Ishikawa (cell line): ENCODE results near the gene ZNF584.

Source experiments
- CEBPB ChIP-seq: IDR thresholded peaks from 2 replicates; pipeline ENCODE4 v1.6.1; 2012
- CREB1 ChIP-seq: IDR thresholded peaks from 2 replicates; pipeline ENCODE4 v1.6.1; 2012; ENCODE audit warnings: low read depth
- EGR1 ChIP-seq: IDR thresholded peaks from 2 replicates; pipeline ENCODE4 v1.6.1; 2012
- EP300 ChIP-seq: IDR thresholded peaks from 2 replicates; pipeline ENCODE4 v1.6.1; 2012; ENCODE audit warnings: borderline replicate concordance
- FOXM1 ChIP-seq: IDR thresholded peaks from 2 replicates; pipeline ENCODE4 v1.6.1; 2012; ENCODE audit warnings: low read depth, borderline replicate concordance
- MAX ChIP-seq: IDR thresholded peaks from 2 replicates; pipeline ENCODE4 v1.6.1; 2012
- NFIC ChIP-seq: IDR thresholded peaks from 2 replicates; pipeline ENCODE4 v1.6.1; 2012
- RAD21 ChIP-seq: IDR thresholded peaks from 2 replicates; pipeline ENCODE4 v1.6.1; 2012; ENCODE audit warnings: low read depth
- REST ChIP-seq: IDR thresholded peaks from 2 replicates; pipeline ENCODE4 v1.6.1; 2012; ENCODE audit warnings: low read depth, mild to moderate bottlenecking
- TAF1 ChIP-seq: IDR thresholded peaks from 2 replicates; pipeline ENCODE4 v1.6.1; 2012; ENCODE audit warnings: low read depth, mild to moderate bottlenecking
- TCF12 ChIP-seq: IDR thresholded peaks from 2 replicates; pipeline ENCODE4 v1.6.1; 2012; ENCODE audit warnings: low read depth
- TEAD4 ChIP-seq: IDR thresholded peaks from 2 replicates; pipeline ENCODE4 v1.6.1; 2012
- USF1 ChIP-seq: IDR thresholded peaks from 2 replicates; pipeline ENCODE4 v1.6.1; 2012
- YY1 ChIP-seq: IDR thresholded peaks from 2 replicates; pipeline ENCODE4 v1.6.1; 2012; ENCODE audit warnings: low read depth
- ZBTB7A ChIP-seq: IDR thresholded peaks from 2 replicates; pipeline ENCODE4 v1.6.1; 2012; ENCODE audit warnings: low read depth

ZNF584 gene

GRCh38 chr19:58398545-58398944 is 9.9 kb upstream of the ZNF584 start:
- TF ChIP-seq REST (no peak), MAX (no peak), YY1 (no peak), CEBPB (no peak), ZBTB7A (no peak), TEAD4 (no peak), CREB1 (no peak), RAD21 (no peak), FOXM1 (no peak), USF1 (no peak), EGR1 (no peak), TAF1 (no peak), TCF12 (no peak), NFIC (no peak)

GRCh38 chr19:58399903-58400302 is 8.5 kb upstream of the ZNF584 start:
- TF ChIP-seq REST (no peak), EGR1 (no peak), CEBPB (no peak), NFIC (no peak), MAX (no peak), TAF1 (no peak), FOXM1 (no peak), TEAD4 (no peak), ZBTB7A (no peak), CREB1 (no peak), YY1 (no peak), USF1 (no peak)

- TF ChIP-seq RAD21 = no peak
- no peak for TF ChIP-seq EGR1
- TF ChIP-seq NFIC = no peak
- TF ChIP-seq ZBTB7A = no peak
- no peak for TF ChIP-seq TEAD4
Measured at GRCh38 chr19:58400316-58400915, 8.0 kb upstream of the ZNF584 start.

GRCh38 chr19:58400916-58401839 is 7.3 kb upstream of the ZNF584 start:
- TF ChIP-seq USF1 (0 out of 2 replicates have a peak, but pooled peaks have one; percentile 20), NFIC (no peak), FOXM1 (0 out of 2 replicates have a peak, but pooled peaks have one; percentile 25), TEAD4 (0 out of 2 replicates have a peak, but pooled peaks have one; percentile 7), EGR1 (peak; percentile 15; the same call in 1 of the 2 replicates), TCF12 (no peak), CREB1 (peak; percentile 69; the same call in 1 of the 2 replicates), RAD21 (no peak), MAX (peak; percentile 97), TAF1 (peak; percentile 87), ZBTB7A (no peak), EP300 (no peak), YY1 (peak; percentile 69), REST (no peak)
